HG02943 (cell line): ENCODE measurements around the gene FCGR3B.
"Not testable (repeated sequence)": the region's sequence is repeated elsewhere in the genome, so short reads cannot be mapped to it uniquely, and the experiment has no call there.

Experiments
- ATAC-seq: cut with Tn5 transposase; IDR thresholded peaks from one replicate; pipeline ENCODE4 v1.9.1; 2021; ENCODE audit warnings: mild to moderate bottlenecking, low read depth, moderate library complexity; ENCODE audit not compliant: unreplicated experiment

The FCGR3B gene

GRCh38 chr1:161642697-161643096 lies 11.7 kb upstream of the FCGR3B start:
- ATAC-seq, result not testable (repeated sequence)

- not testable (repeated sequence) for ATAC-seq
These were observed 8.2 kb upstream of the FCGR3B start for GRCh38 chr1:161639203-161639602.

GRCh38 chr1:161638251-161638993 lies 7.4 kb upstream of the FCGR3B start:
- not testable (repeated sequence) for ATAC-seq

- not testable (repeated sequence) for ATAC-seq
These were observed 6.0 kb upstream of the FCGR3B start for GRCh38 chr1:161636976-161637375.

GRCh38 chr1:161636189-161636782 lies 5.3 kb upstream of the FCGR3B start:
- ATAC-seq, result not testable (repeated sequence)

GRCh38 chr1:161634993-161635392 lies 4.0 kb upstream of the FCGR3B start:
- ATAC-seq, result not testable (repeated sequence)

GRCh38 chr1:161630128-161630742 lies 741 bp downstream of the FCGR3B start:
- ATAC-seq, result not testable (repeated sequence)

- ATAC-seq, result not testable (repeated sequence)
These were observed 4.4 kb downstream of the FCGR3B start for GRCh38 chr1:161626445-161627146.

- ATAC-seq, result not testable (repeated sequence)
These were observed 6.4 kb downstream of the FCGR3B start for GRCh38 chr1:161624605-161625004.

GRCh38 chr1:161623401-161624051 lies 7.5 kb downstream of the FCGR3B start:
- ATAC-seq, result not testable (repeated sequence)

- not testable (repeated sequence) for ATAC-seq
These were observed 8.9 kb downstream of the FCGR3B start for GRCh38 chr1:161622054-161622453.

GRCh38 chr1:161621181-161622000 lies 9.6 kb downstream of the FCGR3B start:
- not testable (repeated sequence) for ATAC-seq

GRCh38 chr1:161620399-161620798 lies 10.6 kb downstream of the FCGR3B start:
- ATAC-seq, result not testable (repeated sequence)

GRCh38 chr1:161618517-161618916 lies 12.5 kb downstream of the FCGR3B start:
- ATAC-seq, result not testable (repeated sequence)

- ATAC-seq, result not testable (repeated sequence)
These were observed 14.6 kb downstream of the FCGR3B start for GRCh38 chr1:161616417-161616816.

- not testable (repeated sequence) for ATAC-seq
These were observed 17.8 kb downstream of the FCGR3B start for GRCh38 chr1:161613142-161613514.

- not testable (repeated sequence) for ATAC-seq
These were observed 18.4 kb downstream of the FCGR3B start for GRCh38 chr1:161612322-161613141.

GRCh38 chr1:161611866-161612321 lies 19.1 kb downstream of the FCGR3B start:
- ATAC-seq, result not testable (repeated sequence)
